ENCODE results near the gene MUC5AC. TPM values are rescaled to one million over a fixed set of nuclear protein-coding genes. Genes with fewer than 3 reads are reported as not detected.
"Not testable (repeated sequence)": the region's sequence is repeated elsewhere in the genome, so short reads cannot be mapped to it uniquely, and the experiment has no call there.

Gene MUC5AC
- total RNA-seq, 1 donor from 2014 or later: under 0.01 TPM

GRCh38 chr11:1238767-1239595, 81.2 kb downstream of the MUC5AC start:
- H3K9me3 ChIP-seq (ENCODE audit: control insufficient read depth in 3 of 3, low read length in 3 of 3): no peaks in the 10 kb centered on the region
- no peak overlapping the region for H3K4me3 ChIP-seq (ENCODE audit: low read length in 3 of 3)
- H3K4me1 ChIP-seq (ENCODE audit: control insufficient read depth in 3 of 3, insufficient read depth in 3 of 3, low read length in 3 of 3): no peaks in the 10 kb centered on the region
- H3K27ac ChIP-seq (ENCODE audit: low read depth, low read length): no peak overlapping the region
- no peak overlapping the region for H3K9ac ChIP-seq (ENCODE audit: low read depth in 1 of 3, low read length in 3 of 3)
- peaks cover 0 to 9% (median 0%) of the 10 kb centered on the region in 3 donors for H3K27me3 ChIP-seq (ENCODE audit: control insufficient read depth in 3 of 3, insufficient read depth in 3 of 3, low read length in 3 of 3)
- no peaks in the 10 kb centered on the region for H3K36me3 ChIP-seq (ENCODE audit: control insufficient read depth in 3 of 3, insufficient read depth in 3 of 3, low read length in 3 of 3)

GRCh38 chr11:1239596-1240205, 81.9 kb downstream of the MUC5AC start:
- H3K27me3 ChIP-seq (ENCODE audit: control insufficient read depth in 3 of 3, insufficient read depth in 3 of 3, low read length in 3 of 3): peaks cover 0 to 9% (median 0%) of the 10 kb centered on the region in 3 donors
- H3K9ac ChIP-seq (ENCODE audit: low read depth in 1 of 3, low read length in 3 of 3): no peak overlapping the region
- no peaks in the 10 kb centered on the region for H3K36me3 ChIP-seq (ENCODE audit: control insufficient read depth in 3 of 3, insufficient read depth in 3 of 3, low read length in 3 of 3)
- no peaks in the 10 kb centered on the region for H3K4me1 ChIP-seq (ENCODE audit: control insufficient read depth in 3 of 3, insufficient read depth in 3 of 3, low read length in 3 of 3)
- no peak overlapping the region for H3K4me3 ChIP-seq (ENCODE audit: low read length in 3 of 3)
- H3K9me3 ChIP-seq (ENCODE audit: control insufficient read depth in 3 of 3, low read length in 3 of 3): no peaks in the 10 kb centered on the region
- no peak overlapping the region for H3K27ac ChIP-seq (ENCODE audit: low read depth, low read length)

- Histone ChIP-seq H3K4me3 (ENCODE audit: low read length in 3 of 3) (no peak overlapping the region), H3K27ac (ENCODE audit: low read depth, low read length) (no peak overlapping the region), H3K9ac (ENCODE audit: low read depth in 1 of 3, low read length in 3 of 3) (no peak overlapping the region), H3K9me3 (ENCODE audit: control insufficient read depth in 3 of 3, low read length in 3 of 3) (no peaks in the 10 kb centered on the region), H3K27me3 (ENCODE audit: control insufficient read depth in 3 of 3, insufficient read depth in 3 of 3, low read length in 3 of 3) (peaks cover 0 to 9% (median 0%) of the 10 kb centered on the region in 3 donors), H3K4me1 (ENCODE audit: control insufficient read depth in 3 of 3, insufficient read depth in 3 of 3, low read length in 3 of 3) (no peaks in the 10 kb centered on the region), H3K36me3 (ENCODE audit: control insufficient read depth in 3 of 3, insufficient read depth in 3 of 3, low read length in 3 of 3) (no peaks in the 10 kb centered on the region)
Observed at GRCh38 chr11:1240771-1241170, 83.0 kb downstream of the MUC5AC start.

- Histone ChIP-seq H3K9ac (ENCODE audit: low read depth in 1 of 3, low read length in 3 of 3) (no peak overlapping the region), H3K4me3 (ENCODE audit: low read length in 3 of 3) (no peak overlapping the region), H3K4me1 (ENCODE audit: control insufficient read depth in 3 of 3, insufficient read depth in 3 of 3, low read length in 3 of 3) (no peaks in the 10 kb centered on the region), H3K36me3 (ENCODE audit: control insufficient read depth in 3 of 3, insufficient read depth in 3 of 3, low read length in 3 of 3) (no peaks in the 10 kb centered on the region), H3K27me3 (ENCODE audit: control insufficient read depth in 3 of 3, insufficient read depth in 3 of 3, low read length in 3 of 3) (peaks cover 0 to 2% (median 0%) of the 10 kb centered on the region in 3 donors), H3K9me3 (ENCODE audit: control insufficient read depth in 3 of 3, low read length in 3 of 3) (no peaks in the 10 kb centered on the region), H3K27ac (ENCODE audit: low read depth, low read length) (no peak overlapping the region)
Observed at GRCh38 chr11:1241706-1242105, 84.0 kb downstream of the MUC5AC start.

GRCh38 chr11:1242289-1242688, 84.5 kb downstream of the MUC5AC start:
- Histone ChIP-seq H3K9ac (ENCODE audit: low read depth in 1 of 3, low read length in 3 of 3) (no peak overlapping the region), H3K27ac (ENCODE audit: low read depth, low read length) (no peak overlapping the region), H3K36me3 (ENCODE audit: control insufficient read depth in 3 of 3, insufficient read depth in 3 of 3, low read length in 3 of 3) (no peaks in the 10 kb centered on the region), H3K27me3 (ENCODE audit: control insufficient read depth in 3 of 3, insufficient read depth in 3 of 3, low read length in 3 of 3) (no peaks in the 10 kb centered on the region), H3K4me1 (ENCODE audit: control insufficient read depth in 3 of 3, insufficient read depth in 3 of 3, low read length in 3 of 3) (no peaks in the 10 kb centered on the region), H3K9me3 (ENCODE audit: control insufficient read depth in 3 of 3, low read length in 3 of 3) (no peaks in the 10 kb centered on the region), H3K4me3 (ENCODE audit: low read length in 3 of 3) (no peak overlapping the region)

GRCh38 chr11:1242751-1243150, 85.0 kb downstream of the MUC5AC start:
- not testable (repeated sequence) for H3K27ac ChIP-seq (ENCODE audit: low read depth, low read length); H3K9me3 ChIP-seq (ENCODE audit: control insufficient read depth in 3 of 3, low read length in 3 of 3); H3K4me1 ChIP-seq (ENCODE audit: control insufficient read depth in 3 of 3, insufficient read depth in 3 of 3, low read length in 3 of 3); H3K36me3 ChIP-seq (ENCODE audit: control insufficient read depth in 3 of 3, insufficient read depth in 3 of 3, low read length in 3 of 3); H3K9ac ChIP-seq (ENCODE audit: low read depth in 1 of 3, low read length in 3 of 3); H3K27me3 ChIP-seq (ENCODE audit: control insufficient read depth in 3 of 3, insufficient read depth in 3 of 3, low read length in 3 of 3); H3K4me3 ChIP-seq (ENCODE audit: low read length in 3 of 3)

- not testable (repeated sequence) for H3K27me3 ChIP-seq (ENCODE audit: control insufficient read depth in 3 of 3, insufficient read depth in 3 of 3, low read length in 3 of 3); H3K9me3 ChIP-seq (ENCODE audit: control insufficient read depth in 3 of 3, low read length in 3 of 3); H3K27ac ChIP-seq (ENCODE audit: low read depth, low read length); H3K4me3 ChIP-seq (ENCODE audit: low read length in 3 of 3); H3K36me3 ChIP-seq (ENCODE audit: control insufficient read depth in 3 of 3, insufficient read depth in 3 of 3, low read length in 3 of 3); H3K9ac ChIP-seq (ENCODE audit: low read depth in 1 of 3, low read length in 3 of 3); H3K4me1 ChIP-seq (ENCODE audit: control insufficient read depth in 3 of 3, insufficient read depth in 3 of 3, low read length in 3 of 3)
Observed at GRCh38 chr11:1243521-1243920, 85.8 kb downstream of the MUC5AC start.

- not testable (repeated sequence) for H3K4me3 ChIP-seq (ENCODE audit: low read length in 3 of 3); H3K9ac ChIP-seq (ENCODE audit: low read depth in 1 of 3, low read length in 3 of 3)
Observed at GRCh38 chr11:1244557-1244956, 86.8 kb downstream of the MUC5AC start.

GRCh38 chr11:1245717-1246116, 88.0 kb downstream of the MUC5AC start:
- not testable (repeated sequence) for H3K4me3 ChIP-seq (ENCODE audit: low read length in 3 of 3); H3K27me3 ChIP-seq (ENCODE audit: control insufficient read depth in 3 of 3, insufficient read depth in 3 of 3, low read length in 3 of 3); H3K27ac ChIP-seq (ENCODE audit: low read depth, low read length); H3K4me1 ChIP-seq (ENCODE audit: control insufficient read depth in 3 of 3, insufficient read depth in 3 of 3, low read length in 3 of 3); H3K9ac ChIP-seq (ENCODE audit: low read depth in 1 of 3, low read length in 3 of 3); H3K9me3 ChIP-seq (ENCODE audit: control insufficient read depth in 3 of 3, low read length in 3 of 3); H3K36me3 ChIP-seq (ENCODE audit: control insufficient read depth in 3 of 3, insufficient read depth in 3 of 3, low read length in 3 of 3)

More at GRCh38 chr11:1244557-1244956, 86.8 kb downstream of the MUC5AC start:
- H3K27me3 ChIP-seq (ENCODE audit: control insufficient read depth in 3 of 3, insufficient read depth in 3 of 3, low read length in 3 of 3); H3K27ac ChIP-seq (ENCODE audit: low read depth, low read length); H3K9me3 ChIP-seq (ENCODE audit: control insufficient read depth in 3 of 3, low read length in 3 of 3); H3K4me1 ChIP-seq (ENCODE audit: control insufficient read depth in 3 of 3, insufficient read depth in 3 of 3, low read length in 3 of 3); H3K36me3 ChIP-seq (ENCODE audit: control insufficient read depth in 3 of 3, insufficient read depth in 3 of 3, low read length in 3 of 3): not testable (repeated sequence)

- not testable (repeated sequence) for H3K36me3 ChIP-seq (ENCODE audit: control insufficient read depth in 3 of 3, insufficient read depth in 3 of 3, low read length in 3 of 3); H3K9me3 ChIP-seq (ENCODE audit: control insufficient read depth in 3 of 3, low read length in 3 of 3); H3K9ac ChIP-seq (ENCODE audit: low read depth in 1 of 3, low read length in 3 of 3); H3K4me1 ChIP-seq (ENCODE audit: control insufficient read depth in 3 of 3, insufficient read depth in 3 of 3, low read length in 3 of 3); H3K27me3 ChIP-seq (ENCODE audit: control insufficient read depth in 3 of 3, insufficient read depth in 3 of 3, low read length in 3 of 3); H3K4me3 ChIP-seq (ENCODE audit: low read length in 3 of 3); H3K27ac ChIP-seq (ENCODE audit: low read depth, low read length)
Observed at GRCh38 chr11:1246301-1246700, 88.5 kb downstream of the MUC5AC start.

Measured in skeletal muscle tissue (tissue), 4 donors.